Transverse colon (tissue), 3 donors: ENCODE measurements around the gene ARF6.

ENCODE experiments used
- CTCF ChIP-seq, 5 experiments: fragments of 200-600 bp in 3 of 5; fragments of 450-650 bp in 2 of 5; sonication (generic) in 3 of 5; IDR thresholded peaks; 1 replicate in 2 of 5; 2 replicates in 3 of 5; pipeline ENCODE4 v1.5.1; 2016 to 2017; ENCODE audit warnings: antibody characterized with exemption in 5 of 5, inconsistent platforms in 3 of 5, mild to moderate bottlenecking in 2 of 5, moderate library complexity in 1 of 5
- EP300 ChIP-seq: sonication (generic); formaldehyde crosslinking; IDR thresholded peaks from one replicate; pipeline ENCODE4 v1.6.1; 2017; ENCODE audit warnings: antibody characterized with exemption, low read depth

- TF ChIP-seq CTCF (IDR thresholded peaks at IDR 0.05) (no peak), EP300 (no peak)
Measured at GRCh38 chr14:49895480-49895879, 2.6 kb downstream of the ARF6 start.
